BLaER1 treated with 17β-estradiol and CSF1 and Interleukin-3, amounts not matched to agents 10 nM and 100 nM (cell line): ENCODE data around the gene CRTC1.
"Not testable (repeated sequence)": the region's sequence is repeated elsewhere in the genome, so short reads cannot be mapped to it uniquely, and the experiment has no call there.

Source experiments
- H3K27ac ChIP-seq, 11 experiments: shearing (Covaris generic); formaldehyde crosslinking; 2 replicates each; pipeline ENCODE4 v1.8.1; 2022
- H3K27me3 ChIP-seq, 11 experiments: shearing (Covaris generic); formaldehyde crosslinking; 2 replicates each; pipeline ENCODE4 v1.8.1; 2022
- H3K36me3 ChIP-seq, 11 experiments: shearing (Covaris generic); formaldehyde crosslinking; 2 replicates each; pipeline ENCODE4 v1.8.1; 2022
- H3K4me1 ChIP-seq, 10 experiments: shearing (Covaris generic); formaldehyde crosslinking; 2 replicates each; pipeline ENCODE4 v1.8.1; 2022
- H3K4me2 ChIP-seq, 11 experiments: shearing (Covaris generic); formaldehyde crosslinking; 2 replicates each; pipeline ENCODE4 v1.8.1; 2022
- H3K4me3 ChIP-seq, 10 experiments: shearing (Covaris generic); formaldehyde crosslinking; 2 replicates each; pipeline ENCODE4 v1.8.1; 2022
- H3K9ac ChIP-seq, 11 experiments: shearing (Covaris generic); formaldehyde crosslinking; 2 replicates each; pipeline ENCODE4 v1.8.1; 2022
- H3K9me3 ChIP-seq, 11 experiments: shearing (Covaris generic); formaldehyde crosslinking; replicated peaks in 1 of 11; 2 replicates each; pipeline ENCODE4 v1.8.1; 2022
- H4K20me1 ChIP-seq, 11 experiments: shearing (Covaris generic); formaldehyde crosslinking; 2 replicates each; pipeline ENCODE4 v1.8.1; 2022
- Cebpa-rat ChIP-seq, 11 experiments: shearing (Covaris generic); IDR thresholded peaks; 2 replicates each; pipeline ENCODE4 v1.8.1; 2022

The CRTC1 gene

DNA sequence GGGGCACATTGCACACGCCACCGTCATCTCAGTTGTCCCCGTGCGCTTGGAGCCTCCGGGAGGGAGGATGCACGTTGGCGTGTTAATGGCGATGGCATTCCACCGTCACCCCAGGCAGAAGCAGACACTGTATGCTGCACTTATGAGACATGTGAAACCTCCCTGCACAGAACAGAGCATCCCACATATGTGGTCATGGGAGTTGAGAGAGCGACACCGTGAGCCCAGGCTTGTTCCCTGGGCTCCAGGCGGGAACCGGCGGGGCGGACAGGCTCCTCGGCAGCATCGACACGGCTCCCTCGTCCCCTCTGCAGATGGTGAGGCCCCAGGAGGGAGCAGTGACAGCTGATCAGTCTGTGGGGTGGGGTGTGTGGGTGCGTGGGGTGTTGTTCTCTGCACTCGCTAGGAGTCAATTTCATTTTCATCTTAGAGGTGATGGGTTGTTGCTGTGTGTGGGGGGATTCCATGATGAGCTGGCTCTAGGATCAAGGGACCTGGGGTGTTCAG is 40.4 kb downstream of the CRTC1 start:
- Histone ChIP-seq H3K4me2 (peak overlapping the region in 5 of 11 experiments; percentile 22 to 45 (median 32); a peak in 7 of 22 replicates), H3K9ac (peak overlapping the region in 3 of 11 experiments; percentile 23 to 44 (median 25); a peak in 4 of 22 replicates)
- no peak for TF ChIP-seq Cebpa-rat (IDR thresholded peaks at IDR 0.05)

DNA sequence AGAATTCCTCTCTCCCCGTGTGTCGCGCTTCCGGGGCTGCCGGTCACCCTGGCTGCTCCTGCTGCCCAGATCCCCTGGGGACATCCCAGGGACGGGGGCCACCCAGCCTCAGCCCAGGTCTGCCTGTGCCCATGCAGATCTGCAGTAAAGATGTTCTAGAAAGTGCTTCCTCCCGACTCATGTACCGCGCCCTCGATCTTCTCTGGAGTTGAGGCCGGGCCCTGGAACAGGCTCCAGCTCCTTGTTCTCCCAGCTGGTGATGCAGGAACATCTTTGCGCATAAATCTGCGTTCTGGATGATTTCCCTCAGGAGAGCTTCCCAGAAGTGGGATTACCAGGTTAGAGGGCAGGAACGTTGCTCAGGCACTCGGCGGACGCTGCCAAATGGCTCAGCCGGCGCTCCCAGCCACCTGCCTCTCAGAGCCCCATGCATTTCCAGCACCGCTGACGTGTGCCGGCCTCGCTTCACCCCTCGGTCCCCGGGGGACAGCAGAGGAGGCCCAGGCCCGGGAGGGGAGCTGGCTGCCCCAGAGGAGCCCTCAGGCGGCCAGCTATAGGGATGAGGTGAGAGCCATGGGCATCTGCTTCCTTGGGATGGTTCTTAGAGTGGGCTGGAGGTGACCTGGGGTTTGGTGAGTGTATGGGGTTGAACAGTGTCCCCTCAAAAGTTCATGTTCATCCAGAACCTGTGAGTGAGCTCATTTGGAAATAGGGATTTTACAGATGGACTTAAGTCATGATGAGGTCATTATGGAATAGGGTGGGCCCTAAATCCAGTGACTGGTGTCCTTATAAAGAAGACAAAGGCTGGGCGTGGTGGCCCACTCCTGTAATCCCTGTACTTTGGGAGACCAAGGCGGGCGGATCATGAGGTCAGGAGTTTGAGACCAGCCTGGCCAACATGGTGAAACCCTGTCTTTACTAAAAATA is 42.6 kb downstream of the CRTC1 start:
- no peak overlapping the region for H3K4me3 ChIP-seq
- H3K4me1 ChIP-seq = peaks cover 17 to 55% (median 47%) of the 10 kb centered on the region in 10 experiments
- peak overlapping the region in 7 of 11 experiments; percentile 9 to 53 (median 44); a peak in 11 of 22 replicates for H3K4me2 ChIP-seq
- no peaks in the 10 kb centered on the region for H3K9me3 ChIP-seq
- no peak for TF ChIP-seq Cebpa-rat (IDR thresholded peaks at IDR 0.05)
- H3K27ac ChIP-seq = peak overlapping the region in 1 of 11 experiments; percentile 28; a peak in 1 of 22 replicates
- peak overlapping the region in 3 of 11 experiments; percentile 3 to 33 (median 10); a peak in 4 of 22 replicates for H3K9ac ChIP-seq
- peaks cover 0 to 36% (median 10%) of the 10 kb centered on the region in 11 experiments; a peak in 9 of 22 replicates for H3K36me3 ChIP-seq
- no peaks in the 10 kb centered on the region for H3K27me3 ChIP-seq
- peaks cover 69 to 97% (median 87%) of the 10 kb centered on the region in 11 experiments for H4K20me1 ChIP-seq

More for the DNA sequence above, 40.4 kb downstream of the CRTC1 start:
- Histone ChIP-seq H4K20me1 (peaks cover 70 to 98% (median 93%) of the 10 kb centered on the region in 11 experiments), H3K36me3 (peaks cover 0 to 48% (median 10%) of the 10 kb centered on the region in 11 experiments; a peak in 10 of 22 replicates), H3K27me3 (no peaks in the 10 kb centered on the region), H3K4me3 (no peak overlapping the region; a peak in 1 of 20 replicates), H3K4me1 (peaks cover 0 to 60% (median 50%) of the 10 kb centered on the region in 10 experiments; a peak in 15 of 20 replicates), H3K9me3 (no peaks in the 10 kb centered on the region), H3K27ac (no peak overlapping the region)

DNA sequence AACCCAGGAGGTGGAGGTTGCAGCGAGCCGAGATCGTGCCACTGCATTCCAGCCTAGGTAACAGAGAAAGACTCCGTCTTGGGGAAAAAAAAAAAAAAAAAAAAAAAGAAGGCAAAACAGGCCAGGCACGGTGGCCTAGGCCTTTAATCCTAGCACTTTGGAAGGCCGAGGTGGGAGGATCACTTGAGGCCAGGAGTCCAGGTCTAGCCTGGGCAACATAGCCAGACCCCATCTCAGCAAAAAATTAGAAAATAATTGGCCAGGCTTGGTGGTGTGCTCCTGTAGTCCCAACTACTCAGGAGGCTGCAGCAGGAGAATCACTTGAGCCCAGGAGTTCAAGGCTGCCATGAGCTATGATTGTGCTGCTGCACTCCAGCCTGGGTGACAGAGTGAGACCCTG is 43.4 kb downstream of the CRTC1 start:
- TF ChIP-seq Cebpa-rat (IDR thresholded peaks at IDR 0.05) = no peak
- H4K20me1 ChIP-seq = peaks cover 68 to 97% (median 87%) of the 10 kb centered on the region in 11 experiments
- no peaks in the 10 kb centered on the region for H3K9me3 ChIP-seq
- peaks cover 0 to 33% (median 8%) of the 10 kb centered on the region in 11 experiments; a peak in 9 of 22 replicates for H3K36me3 ChIP-seq
- H3K9ac ChIP-seq = no peak overlapping the region
- no peaks in the 10 kb centered on the region for H3K27me3 ChIP-seq
- H3K4me3 ChIP-seq = no peak overlapping the region
- H3K4me2 ChIP-seq = no peak overlapping the region
- H3K27ac ChIP-seq = no peak overlapping the region
- H3K4me1 ChIP-seq = peaks cover 24 to 63% (median 53%) of the 10 kb centered on the region in 10 experiments

DNA sequence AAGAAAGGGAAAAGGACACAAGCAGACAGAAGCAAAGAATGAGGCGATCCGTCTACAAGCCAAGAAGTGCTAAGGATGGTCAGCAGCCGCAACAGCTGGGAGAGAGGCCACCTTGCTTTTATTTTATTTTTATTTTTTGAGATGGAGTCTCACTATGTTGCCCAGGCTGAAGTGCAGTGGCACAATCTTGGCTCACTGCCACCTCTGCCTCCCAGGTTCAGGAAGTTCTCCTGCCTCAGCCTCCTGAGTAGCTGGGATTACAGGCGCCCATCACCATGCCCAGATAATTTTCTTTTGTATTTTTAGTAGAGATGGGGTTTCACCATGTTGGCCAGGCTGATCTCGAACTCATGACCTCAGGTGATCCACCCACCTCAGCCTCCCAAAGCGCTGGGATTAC is 44.1 kb downstream of the CRTC1 start:
- not testable (repeated sequence) for H3K4me3 ChIP-seq, H3K27me3 ChIP-seq, H3K9me3 ChIP-seq, H3K27ac ChIP-seq, H3K9ac ChIP-seq, H3K4me2 ChIP-seq
- Histone ChIP-seq H3K4me1 (peaks cover 28 to 70% (median 61%) of the 10 kb centered on the region in 10 experiments), H4K20me1 (peaks cover 68 to 97% (median 87%) of the 10 kb centered on the region in 11 experiments), H3K36me3 (peaks cover 0 to 25% (median under 1%) of the 10 kb centered on the region in 11 experiments; a peak in 5 of 22 replicates)

DNA sequence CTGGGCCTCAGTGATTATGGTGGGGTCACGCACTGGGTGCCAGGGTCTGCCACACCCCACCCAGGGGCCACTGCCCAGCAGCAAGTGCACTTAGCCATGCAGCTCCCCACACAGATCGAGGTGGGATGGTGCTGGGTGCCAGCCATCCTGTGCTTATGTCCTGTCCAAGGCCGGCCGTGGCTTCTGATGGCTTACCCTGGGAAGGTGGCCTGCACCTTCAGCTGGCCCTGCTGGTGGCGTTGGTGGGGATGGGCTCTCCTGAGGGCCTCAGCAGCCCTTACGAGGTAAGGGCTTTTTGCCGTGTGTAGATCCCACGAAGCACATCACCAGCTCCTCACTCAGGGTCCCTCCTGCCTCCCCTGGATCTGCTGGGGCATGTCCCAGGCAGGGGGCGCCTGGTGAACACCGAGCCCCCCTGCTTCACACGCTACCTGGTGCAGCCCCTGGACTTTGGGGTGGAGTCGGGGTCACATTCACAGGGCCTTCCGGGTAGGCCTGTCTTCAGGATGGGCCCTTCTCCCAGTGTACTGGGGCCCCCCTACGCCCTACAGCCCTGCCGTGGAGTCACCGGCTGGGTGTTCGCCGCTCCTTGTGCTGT is 46.6 kb downstream of the CRTC1 start:
- peak overlapping the region; percentile 62 to 94 (median 79); a peak in 20 of 22 replicates for H3K4me2 ChIP-seq

DNA sequence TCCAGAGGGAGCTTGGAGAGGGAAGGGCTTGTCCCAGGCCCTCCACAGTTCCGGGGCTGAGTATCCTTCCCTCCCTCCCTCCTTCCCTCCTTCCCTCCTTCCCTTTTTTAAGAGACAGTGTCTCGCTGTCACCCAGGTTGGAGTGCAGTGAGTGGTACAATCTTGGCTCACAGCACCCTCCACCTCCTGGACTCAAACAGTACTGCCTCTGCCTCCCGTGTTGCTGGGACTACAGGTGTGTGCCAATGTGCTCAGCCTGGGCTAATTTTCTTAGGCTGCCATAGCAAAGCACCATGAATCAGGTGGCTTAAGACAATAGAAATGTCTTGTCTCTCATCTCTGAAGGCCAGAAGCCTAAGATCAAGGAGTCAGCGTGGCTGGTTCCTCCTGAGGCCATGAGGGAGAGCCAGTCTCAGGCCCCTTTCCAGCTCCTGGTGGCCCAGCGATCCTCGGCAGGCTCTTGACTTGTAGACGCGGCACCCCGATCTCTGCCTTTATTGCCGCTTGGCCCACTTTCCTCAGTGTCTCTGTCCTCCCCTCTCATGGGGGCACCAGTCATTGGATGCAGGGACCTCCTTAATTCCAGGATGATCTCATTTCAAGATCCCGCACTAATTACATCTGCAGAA is 47.5 kb downstream of the CRTC1 start:
- H3K4me2 ChIP-seq = peak overlapping the region; percentile 62 to 94 (median 79)
- no peak for TF ChIP-seq Cebpa-rat (IDR thresholded peaks at IDR 0.05)
- H3K9ac ChIP-seq = peak overlapping the region in 5 of 11 experiments; percentile 19 to 37 (median 35); a peak in 9 of 22 replicates
- H3K27ac ChIP-seq = peak overlapping the region in 1 of 11 experiments; percentile 25; a peak in 1 of 22 replicates
- no peaks in the 10 kb centered on the region for H3K27me3 ChIP-seq
- H3K4me1 ChIP-seq = peaks cover 47 to 78% (median 70%) of the 10 kb centered on the region in 10 experiments
- H4K20me1 ChIP-seq = peaks cover 70 to 97% (median 87%) of the 10 kb centered on the region in 11 experiments
- H3K9me3 ChIP-seq = no peaks in the 10 kb centered on the region
- peaks cover 0 to 7% (median 0%) of the 10 kb centered on the region in 11 experiments; a peak in 2 of 22 replicates for H3K36me3 ChIP-seq
- H3K4me3 ChIP-seq = no peak overlapping the region; a peak in 1 of 20 replicates

More for the DNA sequence above, 46.6 kb downstream of the CRTC1 start:
- Histone ChIP-seq H3K4me1 (peaks cover 44 to 78% (median 70%) of the 10 kb centered on the region in 10 experiments), H3K27ac (peak overlapping the region in 1 of 11 experiments; percentile 5; a peak in 1 of 22 replicates), H3K9me3 (no peaks in the 10 kb centered on the region), H3K27me3 (no peaks in the 10 kb centered on the region), H3K36me3 (peaks cover 0 to 15% (median 0%) of the 10 kb centered on the region in 11 experiments; a peak in 3 of 22 replicates), H3K4me3 (no peak overlapping the region), H3K9ac (peak overlapping the region in 2 of 11 experiments; percentile 14 to 28; a peak in 5 of 22 replicates), H4K20me1 (peaks cover 70 to 97% (median 87%) of the 10 kb centered on the region in 11 experiments)
- TF ChIP-seq Cebpa-rat (IDR thresholded peaks at IDR 0.05) = no peak

DNA sequence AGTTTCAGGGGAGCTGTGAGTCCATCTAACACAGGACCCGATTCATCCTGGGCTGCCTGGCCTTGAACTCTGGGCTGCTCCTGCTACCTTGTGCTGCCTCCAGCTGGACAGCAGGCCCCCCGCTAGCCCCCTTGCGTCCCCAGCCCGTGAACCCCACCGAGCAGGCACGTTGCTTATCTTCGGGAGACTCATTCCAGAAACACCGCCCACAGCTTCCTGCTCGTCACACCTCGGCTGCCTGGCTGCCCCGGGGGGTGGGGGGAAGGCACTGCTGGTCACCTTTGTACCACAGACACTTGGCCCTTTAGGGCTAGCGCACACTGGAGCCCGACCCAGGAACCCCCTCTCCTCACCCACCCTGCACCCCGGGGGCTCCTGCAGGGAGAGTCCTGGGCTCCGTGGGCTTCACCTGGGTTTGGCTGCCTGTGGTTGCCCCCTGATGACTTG is 48.1 kb downstream of the CRTC1 start:
- Histone ChIP-seq H3K9ac (peak overlapping the region in 6 of 11 experiments; percentile 9 to 37 (median 28); a peak in 6 of 22 replicates), H3K4me2 (peak overlapping the region; percentile 62 to 94 (median 79)), H3K36me3 (peaks cover 0 to 7% (median 0%) of the 10 kb centered on the region in 11 experiments; a peak in 1 of 22 replicates), H3K9me3 (no peaks in the 10 kb centered on the region), H3K4me1 (peaks cover 51 to 79% (median 72%) of the 10 kb centered on the region in 10 experiments), H3K27ac (peak overlapping the region in 1 of 11 experiments; percentile 25; a peak in 2 of 22 replicates), H3K4me3 (peak overlapping the region in 1 of 10 experiments; percentile 26; a peak in 1 of 20 replicates), H4K20me1 (peaks cover 73 to 97% (median 87%) of the 10 kb centered on the region in 11 experiments), H3K27me3 (no peaks in the 10 kb centered on the region)
- no peak for TF ChIP-seq Cebpa-rat (IDR thresholded peaks at IDR 0.05)
